GM23248 (cell line): ENCODE results near the gene TNFRSF18. TPM values are rescaled to one million over a fixed set of nuclear protein-coding genes. Genes with fewer than 3 reads are reported as not detected.
"Not testable (repeated sequence)": the region's sequence is repeated elsewhere in the genome, so short reads cannot be mapped to it uniquely, and the experiment has no call there.

Experiments used
- DNase-seq: peaks from one replicate; pipeline ENCODE4 v3.0.0-alpha.2; 2015
- H2AFZ ChIP-seq: fragments of 200-600 bp; sonication (generic); 2 replicates; pipeline ENCODE4 v1.6.1; 2016; ENCODE audit warnings: antibody characterized with exemption
- H3F3A ChIP-seq: fragments of 200-600 bp; sonication (generic); 2 replicates; pipeline ENCODE4 v1.6.1; 2016; ENCODE audit warnings: mild to moderate bottlenecking, antibody characterized with exemption, mixed run types; ENCODE audit not compliant: insufficient read depth
- H3K27ac ChIP-seq: fragments of 200-600 bp; sonication (generic); 2 replicates; pipeline ENCODE4 v1.5.1; 2016; ENCODE audit warnings: mild to moderate bottlenecking
- H3K27me3 ChIP-seq: fragments of 200-600 bp; sonication (generic); replicated peaks from 2 replicates; pipeline ENCODE4 v1.6.1; 2016; ENCODE audit warnings: mild to moderate bottlenecking; ENCODE audit not compliant: insufficient read depth
- H3K36me3 ChIP-seq: fragments of 200-600 bp; sonication (generic); 2 replicates; pipeline ENCODE4 v1.6.1; 2016; ENCODE audit warnings: low read depth, mild to moderate bottlenecking
- H3K4me1 ChIP-seq: fragments of 200-600 bp; sonication (generic); 2 replicates; pipeline ENCODE4 v1.6.1; 2016; ENCODE audit warnings: mild to moderate bottlenecking; ENCODE audit not compliant: insufficient read depth
- H3K4me2 ChIP-seq: fragments of 200-600 bp; sonication (generic); one replicate; pipeline ENCODE4 v1.6.1; 2016; ENCODE audit warnings: mild to moderate bottlenecking; ENCODE audit not compliant: unreplicated experiment
- H3K4me3 ChIP-seq: fragments of 200-600 bp; sonication (generic); 2 replicates; pipeline ENCODE4 v1.5.1; 2016; ENCODE audit warnings: mild to moderate bottlenecking
- H3K79me2 ChIP-seq: fragments of 200-600 bp; sonication (generic); 2 replicates; pipeline ENCODE4 v1.6.1; 2016; ENCODE audit warnings: mild to moderate bottlenecking; ENCODE audit not compliant: insufficient read depth
- H3K9ac ChIP-seq: fragments of 200-600 bp; sonication (generic); 2 replicates; pipeline ENCODE4 v1.6.1; 2016; ENCODE audit warnings: mild to moderate bottlenecking
- H3K9me2 ChIP-seq: fragments of 200-600 bp; sonication (generic); 2 replicates; pipeline ENCODE4 v1.6.1; 2016; ENCODE audit warnings: mixed run types, mild to moderate bottlenecking, moderate library complexity; ENCODE audit not compliant: insufficient read depth
- H3K9me3 ChIP-seq: fragments of 200-600 bp; sonication (generic); one replicate; pipeline ENCODE4 v1.6.1; 2017; ENCODE audit warnings: low read depth
- H4K20me1 ChIP-seq: fragments of 200-600 bp; sonication (generic); 2 replicates; pipeline ENCODE4 v1.6.0; 2016; ENCODE audit not compliant: insufficient read depth
- EZH2 ChIP-seq: fragments of 200-600 bp; sonication (generic); IDR thresholded peaks from 2 replicates; pipeline ENCODE4 v1.6.1; 2018; ENCODE audit warnings: antibody characterized with exemption, mild to moderate bottlenecking; ENCODE audit not compliant: insufficient read depth, poor library complexity, severe bottlenecking
- EZH2phosphoT487 ChIP-seq: fragments of 200-600 bp; sonication (generic); IDR thresholded peaks from 2 replicates; pipeline ENCODE4 v1.6.1; 2018; ENCODE audit warnings: antibody characterized with exemption, moderate library complexity, mild to moderate bottlenecking, low read depth; ENCODE audit not compliant: insufficient read depth
- WGBS, 2 experiments: methylation state at CpG; one replicate each; pipeline ENCODE4 v1.1.6; 2015 to 2017; ENCODE audit warnings: low lambda C conversion rate in 2 of 2, low coverage in 1 of 2; ENCODE audit errors: missing lambda C conversion rate in 2 of 2; 5-methylcytosine and 5-hydroxymethylcytosine counted together
- in situ Hi-C: fragments of 300-500 bp; cut with MboI; formaldehyde crosslinking; loops from 2 replicates; pipeline ENCODE4 v1.15.0; 2020
- polyA plus RNA-seq: library from polyadenylated mRNA; unstranded; fragments of >200 nt; fragmentation: Nextera tagmentation; extraction: Ambion mirVana; gene quantifications from 2 replicates; pipeline ENCODE4 v1.2.1, GENCODE V29; 2016
- total RNA-seq: library from RNA; depleted of rRNA; stranded (reverse); fragments of >200 nt; shearing (Covaris generic); gene quantifications from 2 replicates; pipeline ENCODE4 v1.2.3, GENCODE V29; 2014

Gene TNFRSF18
- total and polyA plus RNA-seq, 2 experiments from 2014 or later: not detected

- in situ Hi-C loops: no loop called here
- Histone ChIP-seq H2AFZ (no peak overlapping the region), H4K20me1 (no peaks in the 10 kb centered on the region), H3K4me3 (no peak overlapping the region), H3K79me2 (peaks cover 28% of the 10 kb centered on the region), H3K4me1 (no peaks in the 10 kb centered on the region), H3K36me3 (peaks cover 3% of the 10 kb centered on the region; the same call in 1 of the 2 replicates), H3K27ac (no peak overlapping the region), H3F3A (no peaks in the 10 kb centered on the region; the same call in 1 of the 2 replicates), H3K9ac (no peak overlapping the region), H3K9me2 (no peaks in the 10 kb centered on the region), H3K4me2 (no peak overlapping the region), H3K27me3 (no peaks in the 10 kb centered on the region), H3K9me3 (no peaks in the 10 kb centered on the region)
- 96 to 97% methylated on average over 44 to 50 of the region's 50 CpGs for WGBS, 2 experiments
- no peak for TF ChIP-seq EZH2
- no peak for TF ChIP-seq EZH2phosphoT487
- DNase-seq: no peak
These were observed 47.7 kb upstream of the TNFRSF18 start for GRCh38 chr1:1253972-1254666.

- H3K9ac ChIP-seq: no peak overlapping the region
- H3K27me3 ChIP-seq: no peaks in the 10 kb centered on the region
- no peak for TF ChIP-seq EZH2
- no peak overlapping the region for H3K27ac ChIP-seq
- H2AFZ ChIP-seq: no peak overlapping the region
- H3K9me2 ChIP-seq: no peaks in the 10 kb centered on the region
- H3K36me3 ChIP-seq: peaks cover 3% of the 10 kb centered on the region; the same call in 1 of the 2 replicates
- H3K79me2 ChIP-seq: peaks cover 19% of the 10 kb centered on the region
- no peak overlapping the region for H3K4me2 ChIP-seq
- H3K9me3 ChIP-seq: no peaks in the 10 kb centered on the region
- H4K20me1 ChIP-seq: no peaks in the 10 kb centered on the region
- no peak for DNase-seq
- H3K4me3 ChIP-seq: no peak overlapping the region
- H3F3A ChIP-seq: no peaks in the 10 kb centered on the region; the same call in 1 of the 2 replicates
- no peaks in the 10 kb centered on the region for H3K4me1 ChIP-seq
- WGBS, 2 experiments: 80% methylated on average over 12 of the region's 12 CpGs
- in situ Hi-C loops: no loop called here
These were observed 46.9 kb upstream of the TNFRSF18 start for GRCh38 chr1:1253314-1253713.

DNA sequence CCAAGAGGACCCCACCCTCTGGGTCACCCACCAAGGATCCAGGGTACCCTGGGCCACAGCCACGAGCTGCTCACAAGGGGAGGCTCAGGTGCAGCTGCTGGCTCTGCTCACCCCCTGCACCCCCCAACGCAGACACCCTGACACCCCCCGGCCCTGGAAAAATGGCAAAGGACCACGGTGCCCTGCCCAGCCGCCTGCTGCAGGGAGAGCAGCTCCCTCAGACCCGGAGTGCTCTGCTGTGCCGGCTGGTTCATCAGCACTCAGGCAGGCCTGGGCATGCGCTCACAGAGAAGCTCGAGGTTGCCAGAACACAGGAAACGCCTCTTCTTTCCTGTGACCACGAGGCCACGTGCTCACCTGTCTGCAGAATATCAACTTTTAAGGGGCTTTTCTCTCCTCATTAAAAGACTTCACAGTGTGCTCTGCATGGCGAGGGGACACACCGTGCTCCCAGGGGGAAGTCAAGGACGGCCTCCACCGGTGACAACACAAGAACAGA is 44.4 kb upstream of the TNFRSF18 start:
- no peaks in the 10 kb centered on the region for H3K27me3 ChIP-seq
- no peaks in the 10 kb centered on the region for H3K4me1 ChIP-seq
- no peak overlapping the region for H3K9ac ChIP-seq
- WGBS, 2 experiments: 84 to 85% methylated on average over 15 to 16 of the region's 16 CpGs
- TF ChIP-seq EZH2: no peak
- no peak for TF ChIP-seq EZH2phosphoT487
- in situ Hi-C loops: no loop called here
- no peaks in the 10 kb centered on the region for H3K79me2 ChIP-seq
- H2AFZ ChIP-seq: no peak overlapping the region
- H4K20me1 ChIP-seq: no peaks in the 10 kb centered on the region
- no peaks in the 10 kb centered on the region; the same call in 1 of the 2 replicates for H3F3A ChIP-seq
- no peaks in the 10 kb centered on the region for H3K9me2 ChIP-seq
- H3K4me2 ChIP-seq: no peak overlapping the region
- H3K4me3 ChIP-seq: no peak overlapping the region
- H3K9me3 ChIP-seq: no peaks in the 10 kb centered on the region
- H3K36me3 ChIP-seq: peaks cover 3% of the 10 kb centered on the region; the same call in 1 of the 2 replicates
- no peak for DNase-seq
- no peak overlapping the region for H3K27ac ChIP-seq

DNA sequence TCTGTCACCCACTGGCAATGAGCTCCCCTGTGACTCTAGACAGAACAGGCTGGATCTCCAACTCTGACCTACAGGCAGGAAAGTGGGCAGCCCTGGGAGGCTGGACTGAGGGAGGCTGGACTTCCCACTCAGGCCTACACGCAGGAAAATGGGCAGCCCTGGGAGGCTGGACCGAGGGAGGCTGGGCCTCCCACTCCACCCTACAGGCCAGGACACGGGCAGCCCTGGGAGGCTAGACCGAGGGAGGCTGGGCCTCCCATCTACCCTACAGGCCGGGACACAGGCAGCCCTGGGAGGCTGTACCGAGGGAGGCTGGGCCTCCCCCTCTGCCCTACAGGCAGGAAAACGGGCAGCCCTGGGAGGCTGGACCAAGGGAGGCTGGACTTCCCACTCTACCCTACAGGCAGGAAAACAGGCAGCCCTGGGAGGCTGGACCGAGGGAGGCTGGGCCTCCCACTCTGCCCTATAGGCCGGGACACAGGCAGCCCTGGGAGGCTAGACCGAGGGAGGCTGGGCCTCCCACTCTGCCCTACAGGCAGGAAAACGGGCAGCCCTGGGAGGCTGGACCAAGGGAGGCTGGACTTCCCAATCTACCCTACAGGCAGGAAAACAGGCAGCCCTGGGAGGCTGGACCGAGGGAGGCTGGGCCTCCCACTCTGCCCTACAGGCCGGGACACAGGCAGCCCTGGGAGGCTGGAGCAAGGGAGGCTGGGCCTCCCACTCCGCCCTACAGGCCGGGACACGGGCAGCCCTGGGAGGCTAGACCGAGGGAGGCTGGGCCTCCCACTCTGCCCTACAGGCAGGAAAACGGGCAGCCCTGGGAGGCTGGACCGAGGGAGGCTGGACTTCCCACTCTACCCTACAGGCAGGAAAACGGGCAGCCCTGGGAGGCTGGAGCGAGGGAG is 41.9 kb upstream of the TNFRSF18 start:
- H2AFZ ChIP-seq, H3K9me3 ChIP-seq, H3K79me2 ChIP-seq, H3K9me2 ChIP-seq, H3K4me2 ChIP-seq, in situ Hi-C loops, H3K27me3 ChIP-seq, DNase-seq, H3K9ac ChIP-seq, H3F3A ChIP-seq, H3K27ac ChIP-seq, H4K20me1 ChIP-seq, H3K36me3 ChIP-seq, H3K4me3 ChIP-seq, H3K4me1 ChIP-seq: not testable (repeated sequence)
- 82 to 90% methylated on average over 7 to 20 of the region's 21 CpGs for WGBS, 2 experiments
